GM12878 (cell line): ENCODE results near the gene GCC2. TPM values are rescaled to one million over a fixed set of nuclear protein-coding genes. Genes with fewer than 3 reads are reported as not detected.

Experiments used
- ATAC-seq: fragments of 200-7000 bp; cut with Tn5 transposase; 3 replicates; pipeline ENCODE4 v1.9.1; 2020; ENCODE audit warnings: mild to moderate bottlenecking, moderate library complexity
- BruUV-seq: library from RNA; stranded (reverse); fragments of 400-500 nt; replicated peaks from 2 replicates; lab custom pipeline; 2021; lab: Mats Ljungman, UMichigan
- CTCF ChIA-PET: fragments of 300-600 bp; sonication (Branson Sonifier 250); formaldehyde crosslinking; extraction: SDS; loops from one replicate; lab custom pipeline; 2021; ENCODE audit warnings: inconsistent platforms; lab: Yijun Ruan, JAX
- POLR2A ChIA-PET: fragments of 350-600 bp; formaldehyde crosslinking; extraction: SDS; loops from one replicate; lab custom pipeline; 2021; ENCODE audit warnings: inconsistent platforms; lab: Charles Lee
- RAD21 ChIA-PET: fragments of 300-600 bp; sonication (Branson Sonifier 250); formaldehyde crosslinking; loops from one replicate; lab custom pipeline; 2023; ENCODE audit warnings: antibody characterized with exemption; ENCODE audit not compliant: unreplicated experiment; lab: Charles Lee
- SMC1A ChIA-PET: fragments of 300-600 bp; sonication (Branson Sonifier 250); formaldehyde crosslinking; loops from one replicate; lab custom pipeline; 2023; ENCODE audit not compliant: unreplicated experiment, uncharacterized antibody; lab: Charles Lee
- DNase-seq: peaks from one replicate; pipeline ENCODE4 v3.0.0-alpha.2; 2011; ENCODE audit warnings: low read depth, low spot score
- FAIRE-seq: peaks from 3 replicates; lab custom pipeline; 2011; peaks lifted over from hg19 to GRCh38; lab: Jason Lieb, UNC
- H2AFZ ChIP-seq: 2 replicates; pipeline ENCODE4 v1.6.0; 2011; ENCODE audit warnings: low read depth, low read length, control low read depth; ENCODE audit not compliant: control insufficient read depth
- H3K27ac ChIP-seq: 2 replicates; pipeline ENCODE4 v1.5.1; 2011; ENCODE audit warnings: control low read depth; ENCODE audit not compliant: control insufficient read depth, insufficient read depth
- H3K27me3 ChIP-seq, 2 experiments: replicated peaks in 1 of 2; 2 replicates each; pipeline versions ENCODE4 v1.6.0 to v1.6.1; 2011; ENCODE audit warnings: low read length in 1 of 2; ENCODE audit not compliant: control insufficient read depth in 2 of 2, insufficient read depth in 2 of 2
- H3K36me3 ChIP-seq, 2 experiments: 2 replicates each; pipeline ENCODE4 v1.5.1; 2011; ENCODE audit warnings: low read length in 1 of 2; ENCODE audit not compliant: control insufficient read depth in 2 of 2, insufficient read depth in 2 of 2
- H3K4me1 ChIP-seq: 2 replicates; pipeline ENCODE4 v1.6.1; 2011; ENCODE audit warnings: mild to moderate bottlenecking, low read length, moderate library complexity, mixed read lengths; ENCODE audit not compliant: control insufficient read depth, insufficient read depth
- H3K4me2 ChIP-seq: 2 replicates; pipeline ENCODE4 v1.6.0; 2011; ENCODE audit warnings: control low read depth; ENCODE audit not compliant: control insufficient read depth, insufficient read depth
- H3K4me3 ChIP-seq: fragments of 200-600 bp; sonication (generic); 2 replicates; pipeline ENCODE4 v1.5.1; 2016
- H3K79me2 ChIP-seq: 2 replicates; pipeline ENCODE4 v1.6.0; 2011; ENCODE audit warnings: low read length; ENCODE audit not compliant: control insufficient read depth, insufficient read depth
- H3K9ac ChIP-seq: 2 replicates; pipeline ENCODE4 v1.8.0; 2011; ENCODE audit warnings: low read length, control low read depth, mixed read lengths; ENCODE audit not compliant: control insufficient read depth, insufficient read depth
- H3K9me3 ChIP-seq: replicated peaks from 3 replicates; pipeline ENCODE4 v1.5.1; 2011; ENCODE audit warnings: mild to moderate bottlenecking, low read length; ENCODE audit not compliant: control insufficient read depth, insufficient read depth
- H4K20me1 ChIP-seq: 2 replicates; pipeline ENCODE4 v1.6.0; 2011; ENCODE audit not compliant: control insufficient read depth, insufficient read depth
- ATF2 ChIP-seq: IDR thresholded peaks from 2 replicates; pipeline ENCODE4 v1.6.1; 2012; ENCODE audit warnings: low read length, inconsistent platforms
- ATF3 ChIP-seq: IDR thresholded peaks from 2 replicates; pipeline ENCODE4 v1.6.1; 2011; ENCODE audit warnings: low read depth, mild to moderate bottlenecking, low read length, moderate library complexity, borderline replicate concordance; ENCODE audit errors: extremely low read depth
- ATF7 ChIP-seq: fragments of 450-650 bp; IDR thresholded peaks from 2 replicates; pipeline ENCODE4 v1.6.1; 2016; ENCODE audit warnings: low read depth, mild to moderate bottlenecking
- EGR1 ChIP-seq, 2 experiments: IDR thresholded peaks; 1 replicate in 1 of 2; 2 replicates in 1 of 2; pipeline ENCODE4 v1.6.1; 2011 to 2012; ENCODE audit warnings: low read depth in 2 of 2, low read length in 2 of 2, borderline replicate concordance in 1 of 2, mild to moderate bottlenecking in 1 of 2, moderate library complexity in 1 of 2
- HSF1 ChIP-seq: fragments of 150-350 bp; IDR thresholded peaks from 2 replicates; pipeline ENCODE4 v1.6.1; 2014; ENCODE audit warnings: mild to moderate bottlenecking, low read depth, low read length
- IKZF1 ChIP-seq: fragments of 450-650 bp; conservative IDR thresholded peaks from 2 replicates; pipeline ENCODE4 v1.6.1; 2017; ENCODE audit warnings: antibody characterized with exemption, mild to moderate bottlenecking
- LARP7 ChIP-seq: fragments of 450-650 bp; IDR thresholded peaks from 2 replicates; pipeline ENCODE4 v1.6.1; 2017; ENCODE audit warnings: mild to moderate bottlenecking
- NR2C1 ChIP-seq: fragments of 450-650 bp; IDR thresholded peaks from 2 replicates; pipeline ENCODE4 v1.6.1; 2017; ENCODE audit warnings: antibody characterized with exemption, mild to moderate bottlenecking, moderate library complexity
- SP1 ChIP-seq: IDR thresholded peaks from one replicate; pipeline ENCODE4 v1.6.1; 2011; ENCODE audit warnings: low read depth, low read length
- ZBTB40 ChIP-seq: fragments of 450-650 bp; IDR thresholded peaks from 2 replicates; pipeline ENCODE4 v1.6.1; 2016; ENCODE audit warnings: mild to moderate bottlenecking, moderate library complexity, borderline replicate concordance
- WGBS: methylation state at CpG from one replicate; pipeline ENCODE4 v1.1.6; 2016; ENCODE audit warnings: low lambda C conversion rate; ENCODE audit not compliant: insufficient replicate concordance, insufficient coverage; ENCODE audit errors: missing lambda C conversion rate; 5-methylcytosine and 5-hydroxymethylcytosine counted together
- in situ Hi-C: fragments of 300-500 bp; cut with MboI; formaldehyde crosslinking; loops from 9 replicates; pipeline ENCODE4 v1.14.3; 2018; ENCODE audit warnings: mixed read lengths
- intact Hi-C: fragments of 100-400 bp; cut with micrococcal nuclease; formaldehyde crosslinking; loops from one replicate; pipeline ENCODE4 v1.14.2; 2022; ENCODE audit not compliant: unreplicated experiment
- polyA plus RNA-seq, 11 experiments: library from polyadenylated mRNA; depleted of rRNA in 4 of 11; unstranded in 6 of 11; stranded (reverse) in 5 of 11; fragments of >200 nt; fragmentation: Nextera tagmentation in 4 of 11; fragmentation: Illumina TruSeq in 1 of 11; extraction: Ambion mirVana in 4 of 11; extraction: Trizol in 1 of 11; gene quantifications; 1 replicate in 1 of 11; 2 replicates in 10 of 11; pipeline versions ENCODE4 v1.2.1 to v1.2.3, GENCODE V29; 2011 to 2016; ENCODE audit warnings: inconsistent platforms in 2 of 11, missing spikeins in 2 of 11, low read depth in 1 of 11
- total RNA-seq, 4 experiments: library from RNA; depleted of rRNA in 3 of 4; stranded (reverse); fragments of >200 nt in 3 of 4; fragmentation: Illumina TruSeq in 1 of 4; extraction: Trizol in 1 of 4; gene quantifications; 2 replicates each; pipeline versions ENCODE4 v1.2.1 to v1.2.3, GENCODE V29; 2013 to 2021

The GCC2 gene
- total and polyA plus RNA-seq, 10 of the 15 experiments (the other 5 are each of a cell fraction or from before 2014, with no cell fraction given), result 11.8 to 35.5 (median 25.4) TPM

- Histone ChIP-seq H3K9ac (no peak overlapping the region), H3K9me3 (no peaks in the 10 kb centered on the region), H3K4me1 (no peaks in the 10 kb centered on the region; the same call in 1 of the 2 replicates), H3K4me2 (no peak overlapping the region), H2AFZ (no peak overlapping the region), H4K20me1 (no peaks in the 10 kb centered on the region), H3K79me2 (peaks cover 37% of the 10 kb centered on the region), H3K27me3 (no peaks in the 10 kb centered on the region), H3K27ac (no peak overlapping the region), H3K36me3 (no peaks in the 10 kb centered on the region), H3K4me3 (no peak overlapping the region)
- FAIRE-seq, result no peak
- BruUV-seq, result no TSS peak
- RAD21 ChIA-PET, result interaction anchor here (1.3 to 2.3 kb wide), 3 partner anchors 21 to 43 kb away, joined by 4 to 13 read pairs (median 5); no protein-coding TSS in a partner anchor
- in situ Hi-C loops (no loop called here), intact Hi-C loops (no loop called here)
- TF ChIP-seq ATF7 (no peak), ATF2 (no peak), SP1 (no peak), EGR1 (IDR thresholded peaks at IDR 0.05; ENCODE audit: borderline replicate concordance in 1 of 2, low read depth in 2 of 2, low read length in 2 of 2) (no peak), NR2C1 (no peak), ATF3 (no peak), IKZF1 (no peak), HSF1 (no peak), ZBTB40 (no peak), LARP7 (no peak)
- ATAC-seq, result no peak
- SMC1A ChIA-PET, result interaction anchor here (0.8 to 3.3 kb wide), 10 partner anchors 9 to 181 kb away, joined by 3 to 16 read pairs (median 6); no protein-coding TSS in a partner anchor
- POLR2A ChIA-PET, result interaction anchor here (1.0 to 2.4 kb wide), 3 partner anchors 8 to 35 kb away, joined by 3 to 7 read pairs (median 5); no protein-coding TSS in a partner anchor
- no peak for DNase-seq
- 100% methylated on average over 4 of the region's 4 CpGs for WGBS
- CTCF ChIA-PET, result interaction anchor here (1.2 to 2.5 kb wide), 5 partner anchors 10 to 95 kb away, joined by 3 to 9 read pairs (median 4); no protein-coding TSS in a partner anchor
Measured at GRCh38 chr2:108541451-108541850, 92.4 kb downstream of the GCC2 start.
